Neural progenitor cell (in vitro differentiated cells): ENCODE measurements around the gene ZNF672. TPM values are rescaled to one million over a fixed set of nuclear protein-coding genes. Genes with fewer than 3 reads are reported as not detected.
"Not testable (repeated sequence)": the region's sequence is repeated elsewhere in the genome, so short reads cannot be mapped to it uniquely, and the experiment has no call there.

Source experiments
- DNase-seq: peaks from one replicate; pipeline ENCODE4 v3.0.0-alpha.2; 2016; ENCODE audit warnings: low spot score
- H2AFZ ChIP-seq: fragments of 200-600 bp; sonication (generic); replicated peaks from 2 replicates; pipeline ENCODE4 v1.6.1; 2016; ENCODE audit warnings: antibody characterized with exemption
- H3F3A ChIP-seq: fragments of 200-600 bp; sonication (generic); 2 replicates; pipeline ENCODE4 v1.6.1; 2016; ENCODE audit warnings: antibody characterized with exemption, low read depth
- H3K27ac ChIP-seq: fragments of 200-600 bp; sonication (generic); 2 replicates; pipeline ENCODE4 v1.5.1; 2016; ENCODE audit warnings: mild to moderate bottlenecking
- H3K27me3 ChIP-seq: fragments of 200-600 bp; sonication (generic); 2 replicates; pipeline ENCODE4 v1.6.1; 2016; ENCODE audit warnings: mild to moderate bottlenecking, moderate library complexity
- H3K36me3 ChIP-seq: fragments of 200-600 bp; sonication (generic); 2 replicates; pipeline ENCODE4 v1.5.1; 2016
- H3K4me1 ChIP-seq: fragments of 200-600 bp; sonication (generic); 2 replicates; pipeline ENCODE4 v1.6.1; 2016; ENCODE audit warnings: mixed run types
- H3K4me2 ChIP-seq: fragments of 200-600 bp; sonication (generic); 2 replicates; pipeline ENCODE4 v1.6.1; 2016
- H3K4me3 ChIP-seq: fragments of 200-600 bp; sonication (generic); 2 replicates; pipeline ENCODE4 v1.5.1; 2016
- H3K79me2 ChIP-seq: fragments of 200-600 bp; sonication (generic); 2 replicates; pipeline ENCODE4 v1.6.1; 2016; ENCODE audit warnings: low read depth
- H3K9ac ChIP-seq: fragments of 200-600 bp; sonication (generic); 2 replicates; pipeline ENCODE4 v1.6.1; 2016
- H3K9me3 ChIP-seq: fragments of 200-600 bp; sonication (generic); 2 replicates; pipeline ENCODE4 v1.5.1; 2016; ENCODE audit warnings: low read depth
- H4K20me1 ChIP-seq: fragments of 200-600 bp; sonication (generic); 2 replicates; pipeline ENCODE4 v1.6.1; 2016; ENCODE audit warnings: low read depth
- H3K27ac Mint-ChIP-seq: 3 replicates; pipeline ENCODE4 v1.8.0; 2021; ENCODE audit warnings: mixed read lengths
- H3K27me3 Mint-ChIP-seq: 2 replicates; pipeline ENCODE4 v1.8.0; 2022; ENCODE audit warnings: low read depth, mild to moderate bottlenecking, inconsistent platforms, moderate library complexity, mixed read lengths; ENCODE audit not compliant: insufficient read depth
- H3K36me3 Mint-ChIP-seq: 3 replicates; pipeline ENCODE4 v1.8.0; 2021; ENCODE audit warnings: mixed read lengths
- H3K4me1 Mint-ChIP-seq: 3 replicates; pipeline ENCODE4 v1.8.0; 2021; ENCODE audit warnings: mixed read lengths
- H3K4me3 Mint-ChIP-seq: 3 replicates; pipeline ENCODE4 v1.8.0; 2021; ENCODE audit warnings: mild to moderate bottlenecking, moderate library complexity, mixed read lengths
- H3K9me3 Mint-ChIP-seq: 3 replicates; pipeline ENCODE4 v1.8.0; 2020; ENCODE audit warnings: mixed read lengths
- EZH2 ChIP-seq: fragments of 200-600 bp; sonication (generic); IDR thresholded peaks from 2 replicates; pipeline ENCODE4 v1.6.1; 2017; ENCODE audit warnings: antibody characterized with exemption, mild to moderate bottlenecking, moderate library complexity
- EZH2phosphoT487 ChIP-seq: fragments of 200-600 bp; sonication (generic); IDR thresholded peaks from 2 replicates; pipeline ENCODE4 v1.6.1; 2017; ENCODE audit warnings: antibody characterized with exemption
- total RNA-seq: library from RNA; depleted of rRNA; stranded (reverse); fragments of >200 nt; gene quantifications from 2 replicates; pipeline ENCODE4 v1.2.3, GENCODE V29; 2015; ENCODE audit warnings: low replicate concordance
- TF ChIP-seq, protein P1 (sequence below): fragments of 200-600 bp; sonication (generic); IDR thresholded peaks from 2 replicates; pipeline ENCODE4 v1.5.1; 2017; ENCODE audit warnings: antibody characterized with exemption, mild to moderate bottlenecking

The ZNF672 gene
- total RNA-seq, 1 donor from 2014 or later = 16.9 TPM

DNA sequence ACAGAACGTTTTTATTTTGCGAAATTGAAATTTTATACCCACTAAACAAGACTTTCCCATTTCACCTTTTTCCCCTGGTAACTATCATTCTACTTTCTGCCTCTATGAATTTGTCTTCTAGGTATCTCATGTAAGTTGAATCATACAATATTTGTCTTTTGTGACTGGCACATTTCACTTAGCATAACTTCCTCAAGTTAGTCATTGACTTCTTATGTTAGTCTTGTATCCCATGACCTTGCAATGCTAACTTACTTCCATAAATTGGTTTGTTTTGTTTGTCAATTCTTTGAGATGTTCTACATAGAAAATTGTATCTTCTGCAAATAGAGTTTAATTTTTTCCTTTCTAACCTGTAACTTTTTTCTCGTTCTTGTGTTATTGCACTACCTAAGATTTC lies 39.2 kb upstream of the ZNF672 start:
- Histone ChIP-seq H3F3A (no peaks in the 10 kb centered on the region), H3K4me2 (no peak overlapping the region), H3K9ac (no peak overlapping the region), H3K27me3 (no peaks in the 10 kb centered on the region), H3K36me3 (no peaks in the 10 kb centered on the region), H3K79me2 (no peaks in the 10 kb centered on the region), H4K20me1 (no peaks in the 10 kb centered on the region), H3K9me3 (peaks cover 12% of the 10 kb centered on the region), H3K27ac (no peak overlapping the region), H3K4me3 (no peak overlapping the region), H3K4me1 (no peaks in the 10 kb centered on the region), H2AFZ (no peak overlapping the region)
- H3K36me3 Mint-ChIP-seq = no peaks in the 10 kb centered on the region
- TF ChIP-seq, protein P1, sequence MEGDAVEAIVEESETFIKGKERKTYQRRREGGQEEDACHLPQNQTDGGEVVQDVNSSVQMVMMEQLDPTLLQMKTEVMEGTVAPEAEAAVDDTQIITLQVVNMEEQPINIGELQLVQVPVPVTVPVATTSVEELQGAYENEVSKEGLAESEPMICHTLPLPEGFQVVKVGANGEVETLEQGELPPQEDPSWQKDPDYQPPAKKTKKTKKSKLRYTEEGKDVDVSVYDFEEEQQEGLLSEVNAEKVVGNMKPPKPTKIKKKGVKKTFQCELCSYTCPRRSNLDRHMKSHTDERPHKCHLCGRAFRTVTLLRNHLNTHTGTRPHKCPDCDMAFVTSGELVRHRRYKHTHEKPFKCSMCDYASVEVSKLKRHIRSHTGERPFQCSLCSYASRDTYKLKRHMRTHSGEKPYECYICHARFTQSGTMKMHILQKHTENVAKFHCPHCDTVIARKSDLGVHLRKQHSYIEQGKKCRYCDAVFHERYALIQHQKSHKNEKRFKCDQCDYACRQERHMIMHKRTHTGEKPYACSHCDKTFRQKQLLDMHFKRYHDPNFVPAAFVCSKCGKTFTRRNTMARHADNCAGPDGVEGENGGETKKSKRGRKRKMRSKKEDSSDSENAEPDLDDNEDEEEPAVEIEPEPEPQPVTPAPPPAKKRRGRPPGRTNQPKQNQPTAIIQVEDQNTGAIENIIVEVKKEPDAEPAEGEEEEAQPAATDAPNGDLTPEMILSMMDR = no peak
- TF ChIP-seq EZH2phosphoT487 = no peak
- no peak for TF ChIP-seq EZH2
- peaks cover 6% of the 10 kb centered on the region for H3K27me3 Mint-ChIP-seq
- no peak for DNase-seq
- H3K4me1 Mint-ChIP-seq = no peaks in the 10 kb centered on the region
- no peak overlapping the region for H3K27ac Mint-ChIP-seq
- H3K9me3 Mint-ChIP-seq = peaks cover 7% of the 10 kb centered on the region
- no peak overlapping the region for H3K4me3 Mint-ChIP-seq

DNA sequence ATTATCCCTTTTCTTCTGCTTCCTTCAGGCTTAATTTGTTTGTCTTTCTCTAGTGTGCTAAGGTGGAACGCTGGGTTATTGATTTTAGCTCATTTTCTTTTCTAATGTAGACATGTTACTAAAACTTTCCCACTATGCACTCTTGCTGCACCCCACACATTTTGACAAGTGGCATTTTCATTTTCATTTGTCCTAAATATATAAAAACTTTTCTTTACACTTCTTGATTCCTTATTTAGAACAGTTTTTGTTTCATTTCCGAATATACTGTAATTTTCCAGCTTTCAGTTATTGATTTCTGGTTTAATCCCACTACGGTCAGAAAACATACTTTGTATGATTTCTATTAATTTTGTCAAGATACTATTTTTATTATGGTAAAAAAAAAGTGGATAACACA lies 37.6 kb upstream of the ZNF672 start:
- Histone ChIP-seq H4K20me1 (no peaks in the 10 kb centered on the region), H3K36me3 (no peaks in the 10 kb centered on the region), H3F3A (no peaks in the 10 kb centered on the region), H3K27me3 (no peaks in the 10 kb centered on the region), H3K27ac (no peak overlapping the region), H3K4me2 (no peak overlapping the region), H3K9ac (no peak overlapping the region), H3K4me1 (no peaks in the 10 kb centered on the region), H2AFZ (no peak overlapping the region), H3K9me3 (peaks cover 12% of the 10 kb centered on the region), H3K4me3 (no peak overlapping the region), H3K79me2 (no peaks in the 10 kb centered on the region)
- DNase-seq = no peak
- Mint-ChIP-seq H3K4me1 (no peaks in the 10 kb centered on the region), H3K36me3 (no peaks in the 10 kb centered on the region), H3K27ac (no peak overlapping the region), H3K4me3 (no peak overlapping the region), H3K9me3 (peaks cover 5% of the 10 kb centered on the region), H3K27me3 (peaks cover 6% of the 10 kb centered on the region)
- TF ChIP-seq, protein P1 = no peak
- no peak for TF ChIP-seq EZH2
- TF ChIP-seq EZH2phosphoT487 = no peak

DNA sequence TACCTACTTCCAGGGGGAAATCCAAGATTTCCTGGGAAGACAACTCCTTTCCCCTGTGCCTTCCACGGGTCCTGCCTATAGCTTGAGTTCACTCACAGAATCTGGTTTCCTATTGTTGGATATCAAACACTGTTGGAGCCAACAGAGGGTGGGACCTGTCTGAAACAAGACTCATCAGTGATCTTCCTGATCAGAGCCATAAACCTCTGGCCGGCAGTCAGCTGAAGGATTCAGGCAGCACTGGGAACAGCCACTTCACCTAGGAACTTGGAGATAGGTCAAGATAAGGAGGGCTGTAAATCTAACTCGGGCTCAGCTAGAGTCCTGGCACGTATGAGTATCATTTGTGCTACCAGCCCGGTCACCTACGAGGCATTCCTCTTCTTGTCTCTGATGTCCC lies 35.6 kb upstream of the ZNF672 start:
- no peaks in the 10 kb centered on the region for H3K79me2 ChIP-seq
- H3F3A ChIP-seq = no peaks in the 10 kb centered on the region
- Mint-ChIP-seq H3K9me3 (peaks cover 2% of the 10 kb centered on the region), H3K4me3 (no peak overlapping the region), H3K27ac (no peak overlapping the region), H3K27me3 (peaks cover 4% of the 10 kb centered on the region), H3K4me1 (no peaks in the 10 kb centered on the region), H3K36me3 (no peaks in the 10 kb centered on the region)
- H3K27ac ChIP-seq = no peak overlapping the region
- no peak overlapping the region for H3K4me2 ChIP-seq
- no peaks in the 10 kb centered on the region for H3K36me3 ChIP-seq
- TF ChIP-seq, protein P1 = no peak
- TF ChIP-seq EZH2phosphoT487 = no peak
- no peak for TF ChIP-seq EZH2
- H3K9ac ChIP-seq = no peak overlapping the region
- no peaks in the 10 kb centered on the region for H3K4me1 ChIP-seq
- no peak for DNase-seq
- H3K4me3 ChIP-seq = no peak overlapping the region
- no peaks in the 10 kb centered on the region for H4K20me1 ChIP-seq
- H3K27me3 ChIP-seq = no peaks in the 10 kb centered on the region
- peaks cover 12% of the 10 kb centered on the region for H3K9me3 ChIP-seq
- H2AFZ ChIP-seq = no peak overlapping the region

DNA sequence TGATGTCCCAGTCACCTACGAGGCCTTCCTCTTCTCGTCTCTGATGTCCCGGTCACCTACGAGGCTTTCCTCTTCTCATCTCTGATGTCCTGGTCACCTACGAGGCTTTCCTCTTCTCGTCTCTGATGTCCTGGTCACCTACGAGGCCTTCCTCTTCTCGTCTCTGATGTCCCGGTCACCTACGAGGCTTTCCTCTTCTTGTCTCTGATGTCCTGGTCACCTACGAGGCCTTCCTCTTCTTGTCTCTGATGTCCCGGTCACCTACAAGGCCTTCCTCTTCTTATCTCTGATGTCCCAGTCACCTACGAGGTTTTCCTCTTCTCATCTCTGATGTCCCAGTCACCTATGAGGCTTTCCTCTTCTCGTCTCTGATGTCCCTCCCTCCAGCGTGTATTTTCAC lies 34.5 kb upstream of the ZNF672 start:
- not testable (repeated sequence) for H3K4me1 ChIP-seq, H3K27ac ChIP-seq, H3K4me1 Mint-ChIP-seq, H3K9me3 Mint-ChIP-seq, H4K20me1 ChIP-seq, H2AFZ ChIP-seq, H3K4me3 ChIP-seq, H3K27me3 ChIP-seq, H3F3A ChIP-seq, H3K4me3 Mint-ChIP-seq, H3K36me3 Mint-ChIP-seq, H3K27ac Mint-ChIP-seq, H3K79me2 ChIP-seq, H3K4me2 ChIP-seq, H3K9ac ChIP-seq, DNase-seq, H3K27me3 Mint-ChIP-seq, H3K36me3 ChIP-seq
- peaks cover 12% of the 10 kb centered on the region for H3K9me3 ChIP-seq
